Hypothalamus (tissue), 51 donors: Measurements from ENCODE around the gene SMIM36.
A peak's percentile ranks its signal among the peaks of the same experiment; 100 is the strongest.
"Not testable (repeated sequence)": the region's sequence is repeated elsewhere in the genome, so short reads cannot be mapped to it uniquely, and the experiment has no call there.

ENCODE experiments used
- DNase-seq, 51 donors: peaks; one replicate each; lab custom pipeline; 2025; lab: John Stamatoyannopoulos, UW

The SMIM36 gene

DNA sequence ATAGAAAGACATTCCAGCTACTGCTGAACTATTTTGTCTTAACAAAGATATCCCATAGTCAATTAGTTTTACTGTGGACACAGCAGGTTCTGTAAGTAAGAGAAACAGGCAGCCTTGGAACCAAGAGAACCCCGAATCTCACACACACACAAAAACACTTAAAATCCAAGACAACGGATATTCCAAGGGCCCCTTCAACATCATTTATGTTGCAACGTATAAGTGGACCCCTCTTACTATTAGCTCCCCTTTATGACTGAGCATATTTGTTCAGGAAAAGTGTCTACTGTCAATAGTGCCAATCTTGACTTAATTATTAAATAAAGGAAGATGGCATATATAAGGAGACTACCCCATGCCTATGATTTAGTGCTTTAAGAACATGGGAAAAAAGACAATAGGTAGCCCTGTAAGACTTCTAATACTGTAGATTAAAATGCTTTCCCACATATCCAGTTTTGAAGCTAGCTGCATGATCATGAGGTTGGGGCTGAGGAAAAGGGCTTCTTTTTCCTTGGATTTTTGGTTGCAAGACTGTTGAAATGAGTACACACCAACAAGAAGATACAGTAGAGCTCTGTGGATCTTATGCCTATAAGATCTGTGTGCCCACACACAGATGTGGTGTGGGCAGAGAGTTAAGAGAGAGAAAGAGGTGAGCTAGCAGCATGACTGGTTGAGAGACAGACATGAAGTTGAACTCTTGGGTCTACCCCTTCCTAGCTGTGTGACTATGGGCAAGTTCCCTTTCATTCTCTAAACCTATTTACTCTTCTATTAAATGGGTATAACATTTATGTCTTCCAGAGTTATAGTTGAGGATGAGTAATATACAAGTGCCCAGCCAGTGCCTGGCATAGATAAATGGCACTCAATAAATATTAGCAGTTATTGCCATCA lies 92.6 kb downstream of the SMIM36 start:
- no peak for DNase-seq

DNA sequence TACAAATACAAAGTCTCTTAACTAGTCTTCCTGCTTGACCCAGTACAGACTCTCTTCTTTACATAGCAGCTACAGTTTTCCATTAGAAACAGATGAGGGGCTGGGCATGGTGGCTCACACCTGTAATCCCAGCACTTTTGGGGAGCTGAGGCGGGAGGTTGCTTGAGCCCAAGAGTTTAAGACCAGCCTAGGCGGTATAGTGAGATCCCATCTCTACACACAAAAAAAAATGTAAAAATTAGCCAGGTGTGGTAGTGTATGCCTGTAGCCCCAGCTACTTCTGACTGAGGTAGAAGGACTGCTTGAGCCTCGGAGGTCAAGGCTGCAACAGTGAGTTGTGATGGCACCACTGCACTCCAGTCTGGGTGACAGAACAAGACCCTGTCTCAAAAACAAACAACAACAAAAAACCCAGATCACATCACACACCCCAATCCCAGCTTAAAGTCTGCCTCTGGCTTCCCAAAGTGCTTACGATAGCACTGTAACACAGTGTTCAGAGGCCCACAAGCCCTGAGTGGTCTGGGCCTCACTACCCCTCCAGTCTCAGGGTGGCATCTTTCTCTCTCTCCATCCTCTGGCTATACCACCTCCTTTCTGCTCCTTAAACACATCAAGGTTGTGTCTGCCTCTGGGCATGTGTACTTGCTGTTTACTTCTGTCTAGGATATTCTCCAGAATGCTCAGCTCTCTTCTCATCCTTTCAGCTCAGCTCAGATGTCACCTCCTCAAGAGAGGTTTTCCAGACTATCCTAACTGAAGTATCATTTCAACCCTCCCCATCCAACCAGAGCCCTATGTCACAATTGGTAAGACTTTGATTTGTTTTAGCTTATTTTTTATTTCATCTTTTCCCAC lies 93.6 kb downstream of the SMIM36 start:
- no peak for DNase-seq

DNA sequence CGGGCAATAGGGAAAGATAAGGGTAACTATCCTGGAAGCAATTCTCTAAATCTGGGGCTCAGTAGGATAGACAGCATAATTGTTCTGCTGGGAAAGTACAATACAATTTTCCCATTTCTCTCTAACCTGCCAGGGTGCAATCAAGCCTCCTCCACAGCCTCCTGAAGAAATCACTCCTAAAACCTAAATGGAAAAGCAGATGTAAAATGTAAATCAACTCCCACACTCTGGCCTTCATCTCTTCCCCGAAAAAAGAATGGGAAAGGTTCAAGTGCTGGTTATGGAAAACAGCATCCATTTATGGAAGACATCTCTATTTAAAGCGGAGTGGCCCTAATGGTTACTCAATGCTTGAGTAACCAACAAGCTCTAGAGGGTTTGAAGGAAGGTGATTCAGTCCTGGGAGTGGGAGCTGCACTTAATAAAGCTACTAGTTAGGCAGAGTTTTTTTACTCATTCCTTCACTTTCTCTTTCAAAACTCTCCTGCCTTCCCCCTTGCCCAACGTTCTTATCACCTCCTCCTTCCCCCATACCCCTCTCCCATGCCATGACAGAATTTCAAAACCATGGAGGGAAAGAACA lies 94.7 kb downstream of the SMIM36 start:
- DNase-seq = peak in 1 of 51 donors; percentile 28

DNA sequence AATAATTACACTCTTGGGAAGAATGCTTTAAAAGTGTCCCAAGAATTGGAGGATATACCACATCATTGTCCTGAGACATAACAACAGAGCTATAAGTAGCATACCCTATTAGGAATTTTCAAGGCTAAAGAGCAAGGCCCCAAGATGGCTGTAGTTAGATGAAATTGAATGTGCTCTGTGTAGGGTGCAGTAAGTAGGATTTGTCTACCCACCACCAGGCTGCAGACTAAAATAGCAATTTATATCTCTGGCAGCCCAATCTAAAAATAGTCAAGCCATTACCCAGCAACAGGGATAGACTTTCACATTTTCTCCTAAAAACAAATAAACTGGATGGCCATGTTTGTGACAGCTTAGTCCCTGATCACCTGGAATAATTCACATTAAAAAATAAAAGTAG lies 95.3 kb downstream of the SMIM36 start:
- DNase-seq = no peak

DNA sequence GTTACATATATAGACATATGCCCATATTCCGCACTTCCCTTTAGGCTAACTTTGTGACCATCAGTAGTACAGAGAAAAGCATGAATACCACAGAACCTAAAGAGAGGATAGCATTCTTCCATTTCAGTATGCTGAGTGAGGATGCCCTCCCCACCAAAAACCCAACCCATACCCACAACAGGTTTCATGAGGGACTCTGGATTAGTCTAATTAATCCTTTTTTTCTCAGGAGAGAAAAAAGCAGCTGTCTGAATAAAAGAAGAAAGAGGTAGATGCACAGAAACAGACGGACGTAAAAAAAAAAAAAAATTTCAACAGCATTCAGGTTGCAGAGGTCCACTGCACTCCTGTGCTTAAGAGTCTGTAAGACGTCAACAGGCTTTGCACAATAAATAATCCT lies 96.3 kb downstream of the SMIM36 start:
- no peak for DNase-seq

DNA sequence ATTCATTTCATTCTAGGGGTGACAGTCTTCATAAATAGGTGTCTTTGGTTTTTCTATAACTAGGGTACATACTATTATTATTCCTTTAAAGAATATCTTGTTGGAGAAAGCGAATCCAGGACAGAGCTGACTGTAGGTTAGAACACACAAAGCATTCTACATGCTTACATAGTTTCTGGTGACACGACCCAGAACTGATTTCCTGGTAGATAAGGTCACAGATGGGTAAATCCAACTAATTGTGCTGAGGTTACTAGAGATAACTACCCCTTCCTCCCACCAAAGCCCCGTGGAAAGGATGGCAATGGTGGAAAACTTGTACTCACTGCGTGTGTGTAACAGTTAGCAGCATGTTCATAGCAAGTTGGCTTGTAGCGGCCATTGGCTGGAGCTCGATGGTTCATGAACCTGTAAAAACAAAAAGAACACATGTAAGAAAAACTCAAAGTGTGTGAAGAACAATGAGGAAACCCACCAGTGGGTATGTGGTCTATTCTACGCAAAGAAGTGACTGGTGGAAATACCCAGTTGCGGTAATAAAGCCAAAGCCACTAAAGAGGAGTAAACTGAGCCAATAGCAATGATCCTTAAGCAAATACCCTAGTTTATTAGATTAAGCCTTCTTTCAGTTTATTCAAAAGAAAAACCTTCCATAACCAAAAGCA lies 97.3 kb downstream of the SMIM36 start:
- no peak for DNase-seq

DNA sequence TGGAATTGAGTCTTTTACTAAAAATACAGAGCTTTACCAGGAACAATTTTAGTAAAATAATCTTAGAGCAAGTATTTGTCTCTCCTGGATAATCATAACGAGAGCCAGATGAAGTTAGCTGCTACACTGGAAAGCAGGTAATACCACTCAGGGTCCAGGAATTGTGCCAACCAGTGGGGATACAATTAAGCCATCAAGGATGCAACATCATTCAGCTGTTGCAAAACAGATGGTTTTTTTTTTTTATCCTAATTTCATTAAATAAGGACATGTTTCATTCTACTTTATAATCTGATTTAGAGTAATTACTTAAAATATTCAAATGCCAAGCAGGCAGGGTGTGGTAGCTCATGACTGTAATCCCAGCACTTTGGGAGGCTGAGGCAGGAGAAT lies 99.8 kb downstream of the SMIM36 start:
- no peak for DNase-seq

DNA sequence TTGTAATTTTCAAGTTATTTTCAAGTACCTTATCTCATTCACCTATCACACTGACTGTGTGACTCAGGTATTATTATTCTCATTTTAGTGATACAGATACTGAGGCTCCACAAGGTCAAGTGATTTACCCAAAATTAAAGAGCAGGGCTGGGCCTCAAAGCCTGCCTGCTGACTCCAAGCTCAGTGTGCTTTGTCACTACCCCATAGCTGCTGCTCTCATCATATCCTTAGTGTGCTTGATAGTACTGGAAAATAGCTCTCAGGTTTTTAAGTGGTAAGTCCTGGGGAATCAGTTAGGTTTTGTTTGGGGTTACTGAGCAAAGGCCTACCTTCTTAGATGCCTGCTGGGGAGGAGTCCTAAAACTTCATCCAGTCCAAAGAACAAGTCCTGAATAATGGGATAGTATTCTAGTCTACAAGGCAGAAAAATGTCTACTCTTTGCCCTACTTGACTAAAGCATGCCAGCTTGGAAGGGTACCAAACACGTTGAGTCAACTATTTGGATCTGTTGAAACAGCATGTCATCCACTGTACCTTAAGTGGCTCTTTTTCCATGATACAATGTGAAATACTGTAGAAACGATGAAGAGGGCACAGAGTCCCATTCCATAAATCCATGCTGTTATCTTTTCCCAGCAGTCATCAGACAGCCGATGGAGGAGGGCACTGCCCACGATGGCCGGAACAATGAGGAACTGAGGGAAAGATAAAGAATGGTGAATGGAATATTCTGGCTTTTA lies 100.4 kb downstream of the SMIM36 start:
- no peak for DNase-seq

DNA sequence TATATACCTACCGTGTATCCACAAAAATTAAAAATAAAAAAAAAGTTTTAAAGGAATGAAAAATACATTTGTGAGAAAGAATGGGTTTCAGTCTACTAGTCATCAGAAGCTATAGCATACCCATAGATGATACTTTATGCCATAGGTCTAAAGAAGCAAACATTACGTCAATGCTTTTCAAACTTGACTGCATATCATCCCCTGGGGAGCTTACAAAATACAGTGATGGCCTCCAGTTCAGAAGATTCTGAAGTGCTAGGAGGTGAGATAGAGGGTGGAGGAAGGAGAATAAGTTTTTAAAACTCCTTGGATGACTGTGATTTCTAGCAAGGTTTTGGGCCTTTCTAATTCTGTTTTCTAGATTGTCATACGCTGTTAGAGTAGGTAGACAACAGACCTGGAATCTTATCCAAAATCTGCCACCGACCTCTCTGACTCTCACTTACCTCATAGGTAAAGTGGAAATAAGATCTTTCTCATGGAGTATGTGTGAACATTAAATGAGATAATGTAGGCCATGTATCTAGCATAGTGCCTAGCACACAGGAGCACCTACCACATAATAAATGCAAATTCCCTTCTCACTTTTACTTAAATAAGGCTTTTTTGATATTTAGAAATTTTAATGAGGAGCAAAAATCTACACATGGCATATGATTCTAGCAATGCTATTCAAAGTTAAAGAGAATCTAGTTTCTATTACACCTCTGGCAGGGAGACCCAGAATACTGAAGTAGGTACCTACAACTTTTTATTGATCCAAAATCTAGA lies 102.0 kb downstream of the SMIM36 start:
- DNase-seq = no peak

DNA sequence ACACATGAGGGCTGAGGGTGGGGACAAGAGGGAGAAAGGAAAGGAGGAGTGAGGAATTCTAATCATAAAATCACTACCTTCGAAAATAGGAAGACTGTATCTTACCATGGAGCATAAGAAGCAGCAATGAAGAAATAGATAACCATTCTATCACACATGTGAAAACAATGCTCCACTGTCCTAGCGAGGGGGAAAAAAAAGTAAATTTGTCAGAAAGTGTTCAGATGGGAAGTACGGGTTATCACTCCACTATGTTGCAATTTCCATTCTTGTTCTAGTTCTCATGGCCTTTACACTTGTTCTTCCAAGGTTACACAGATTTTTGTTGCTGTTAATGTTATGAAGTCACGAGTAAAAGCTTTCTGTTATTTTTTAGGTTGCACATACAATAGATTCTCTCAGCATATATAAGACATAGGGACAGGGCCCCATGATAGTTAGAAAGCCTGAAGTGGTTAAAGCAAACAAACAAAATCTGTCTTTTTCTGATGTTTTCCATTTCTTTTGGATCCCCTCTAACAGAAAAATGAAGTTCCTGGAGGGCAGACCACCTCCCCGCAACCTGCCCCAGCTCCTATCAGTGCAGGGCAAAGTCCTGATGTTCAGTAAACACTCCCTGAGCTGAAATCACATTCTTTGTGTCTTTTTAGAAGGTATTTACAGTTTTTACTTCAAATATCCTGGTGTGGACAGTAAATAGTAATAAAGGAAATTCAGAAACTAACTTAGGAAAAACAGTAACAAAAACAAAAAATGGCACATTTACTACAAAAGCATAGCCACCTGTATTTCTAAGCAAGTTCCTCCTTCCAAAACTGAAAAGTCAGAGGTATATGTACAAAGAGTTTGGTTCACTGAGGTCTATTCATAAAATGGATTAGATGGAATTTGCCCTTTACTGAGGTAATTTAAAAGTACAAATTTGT lies 103.3 kb downstream of the SMIM36 start:
- no peak for DNase-seq

DNA sequence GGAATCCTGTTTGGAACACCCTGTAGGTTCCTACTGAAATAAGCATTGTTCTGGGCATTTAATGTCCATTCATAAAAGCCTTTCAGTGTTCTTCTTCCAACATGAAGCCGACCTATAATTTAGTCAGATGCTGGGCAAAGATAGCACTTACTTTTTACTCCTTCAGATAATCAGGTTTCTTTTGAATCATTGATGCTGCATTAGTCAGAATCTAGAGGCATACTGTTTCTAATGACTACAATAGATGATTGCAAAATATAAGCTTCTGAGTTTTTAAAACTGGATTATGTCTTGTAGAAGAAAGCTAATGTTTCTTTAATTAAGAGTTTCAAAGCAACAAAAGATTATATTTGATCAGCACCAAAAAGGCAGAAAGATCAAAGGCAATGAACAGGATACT lies 105.7 kb downstream of the SMIM36 start:
- DNase-seq = no peak

DNA sequence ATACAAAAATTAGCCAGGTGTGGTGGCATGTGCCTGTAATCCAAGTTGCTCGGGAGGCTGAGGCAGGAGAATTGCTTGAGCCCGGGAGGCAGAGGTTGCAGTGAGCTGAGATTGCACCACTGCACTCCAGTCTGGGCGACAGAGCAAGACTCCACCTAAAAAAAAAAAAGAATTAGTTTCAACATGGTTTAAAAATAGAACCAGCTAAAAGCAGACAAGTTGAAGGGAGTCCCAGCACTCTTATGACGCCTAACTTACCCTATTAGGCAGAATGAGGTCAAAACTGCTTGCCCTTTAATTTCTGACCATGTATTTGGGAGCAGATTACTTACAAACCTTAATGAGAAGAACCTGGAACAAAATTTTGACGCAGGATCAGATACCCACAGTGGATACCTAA lies 107.1 kb downstream of the SMIM36 start:
- DNase-seq = not testable (repeated sequence)

DNA sequence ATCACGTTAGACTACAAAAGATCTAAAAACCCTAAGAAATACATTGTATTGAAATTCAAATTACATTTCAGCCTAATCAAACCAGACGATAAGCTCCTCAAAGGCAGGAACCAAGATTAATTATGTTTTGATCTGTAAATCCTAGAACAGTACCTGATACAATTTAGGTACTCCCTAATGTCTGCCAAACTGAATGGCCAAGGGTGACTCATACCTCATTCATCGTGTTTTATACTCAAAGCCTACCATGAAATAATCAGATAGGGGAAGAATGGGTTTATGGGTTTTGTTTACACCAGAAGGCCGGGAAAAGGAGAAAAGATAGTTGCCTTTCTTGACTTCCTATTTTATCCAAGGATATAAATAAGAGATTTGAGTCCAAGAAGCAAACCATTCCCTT lies 108.9 kb downstream of the SMIM36 start:
- no peak for DNase-seq
